Endothelial cell (in vitro differentiated cells): ENCODE data around the gene STX3. TPM values are rescaled to one million over a fixed set of nuclear protein-coding genes. Genes with fewer than 3 reads are reported as not detected.

Experiments
- DNase-seq: peaks from one replicate; pipeline ENCODE4 v3.0.0; 2021; ENCODE audit warnings: low spot score
- H3K27ac Mint-ChIP-seq: one replicate; pipeline ENCODE4 v1.8.0; 2021; ENCODE audit warnings: mixed read lengths, inconsistent platforms; ENCODE audit not compliant: unreplicated experiment
- H3K27me3 Mint-ChIP-seq: one replicate; pipeline ENCODE4 v1.8.0; 2021; ENCODE audit warnings: mild to moderate bottlenecking, moderate library complexity, mixed read lengths, inconsistent platforms; ENCODE audit not compliant: unreplicated experiment
- H3K36me3 Mint-ChIP-seq: one replicate; pipeline ENCODE4 v1.8.0; 2021; ENCODE audit warnings: mild to moderate bottlenecking, low read depth, mixed read lengths, inconsistent platforms; ENCODE audit not compliant: unreplicated experiment
- H3K4me1 Mint-ChIP-seq: one replicate; pipeline ENCODE4 v1.8.0; 2021; ENCODE audit warnings: mild to moderate bottlenecking, mixed read lengths, inconsistent platforms; ENCODE audit not compliant: unreplicated experiment
- H3K4me3 Mint-ChIP-seq: one replicate; pipeline ENCODE4 v1.8.0; 2021; ENCODE audit warnings: mild to moderate bottlenecking, mixed read lengths, inconsistent platforms; ENCODE audit not compliant: unreplicated experiment
- H3K9me3 Mint-ChIP-seq: one replicate; pipeline ENCODE4 v1.8.0; 2021; ENCODE audit warnings: mixed read lengths, inconsistent platforms; ENCODE audit not compliant: unreplicated experiment
- CTCF ChIP-seq: fragments of 200-600 bp; sonication (generic); IDR thresholded peaks from one replicate; pipeline ENCODE4 v1.5.0; 2021; ENCODE audit warnings: antibody characterized with exemption; ENCODE audit not compliant: unreplicated experiment
- total RNA-seq: library from RNA; stranded (reverse); fragmentation: NEBNext Ultra II Directional; extraction: Animal tissue kit (Norgen Biotek cat#: 25700); gene quantifications from one replicate; pipeline ENCODE4 v1.2.1, GENCODE V29; 2021; ENCODE audit not compliant: unreplicated experiment

The STX3 gene
- total RNA-seq, 1 donor from 2014 or later = 140 TPM

- Mint-ChIP-seq H3K27me3 (no peaks in the 10 kb centered on the region), H3K36me3 (peaks cover 69% of the 10 kb centered on the region)
Observed at GRCh38 chr11:59785818-59786217, 30.6 kb downstream of the STX3 start.

GRCh38 chr11:59787255-59787588, 32.0 kb downstream of the STX3 start:
- DNase-seq = no peak
- Mint-ChIP-seq H3K27ac (peak overlapping the region; percentile 93), H3K4me3 (peak overlapping the region; percentile 62)

More at GRCh38 chr11:59785818-59786217, 30.6 kb downstream of the STX3 start:
- TF ChIP-seq CTCF = no peak
- Mint-ChIP-seq H3K4me3 (no peak overlapping the region), H3K27ac (no peak overlapping the region), H3K4me1 (peaks cover 49% of the 10 kb centered on the region), H3K9me3 (no peaks in the 10 kb centered on the region)
- DNase-seq = no peak

GRCh38 chr11:59787816-59788215, 32.6 kb downstream of the STX3 start:
- no peak for TF ChIP-seq CTCF
- peak overlapping the region; percentile 62 for H3K4me3 Mint-ChIP-seq
- peak; percentile 16 for DNase-seq
- H3K4me1 Mint-ChIP-seq = peaks cover 60% of the 10 kb centered on the region
- H3K36me3 Mint-ChIP-seq = peaks cover 73% of the 10 kb centered on the region
- H3K27me3 Mint-ChIP-seq = peaks cover 4% of the 10 kb centered on the region
- H3K27ac Mint-ChIP-seq = peak overlapping the region; percentile 93
- no peaks in the 10 kb centered on the region for H3K9me3 Mint-ChIP-seq

More at GRCh38 chr11:59787255-59787588, 32.0 kb downstream of the STX3 start:
- no peak for TF ChIP-seq CTCF
- H3K4me1 Mint-ChIP-seq = peaks cover 54% of the 10 kb centered on the region
- H3K27me3 Mint-ChIP-seq = no peaks in the 10 kb centered on the region
- H3K9me3 Mint-ChIP-seq = no peaks in the 10 kb centered on the region
- peaks cover 70% of the 10 kb centered on the region for H3K36me3 Mint-ChIP-seq

- peak overlapping the region; percentile 26 for H3K4me3 Mint-ChIP-seq
- H3K4me1 Mint-ChIP-seq = peaks cover 64% of the 10 kb centered on the region
- no peak for TF ChIP-seq CTCF
- H3K27ac Mint-ChIP-seq = peak overlapping the region; percentile 49
- peaks cover 9% of the 10 kb centered on the region for H3K27me3 Mint-ChIP-seq
- DNase-seq = no peak
- peaks cover 86% of the 10 kb centered on the region for H3K36me3 Mint-ChIP-seq
- H3K9me3 Mint-ChIP-seq = no peaks in the 10 kb centered on the region
Observed at GRCh38 chr11:59791639-59792038, 36.5 kb downstream of the STX3 start.

GRCh38 chr11:59792507-59792906, 37.3 kb downstream of the STX3 start:
- no peak for DNase-seq
- TF ChIP-seq CTCF = no peak
- Mint-ChIP-seq H3K27me3 (peaks cover 9% of the 10 kb centered on the region), H3K9me3 (no peaks in the 10 kb centered on the region), H3K4me3 (peak overlapping the region; percentile 82), H3K27ac (peak overlapping the region; percentile 68), H3K36me3 (peaks cover 85% of the 10 kb centered on the region), H3K4me1 (peaks cover 55% of the 10 kb centered on the region)
